ENCODE results near the gene CUL3. TPM values are rescaled to one million over a fixed set of nuclear protein-coding genes. Genes with fewer than 3 reads are reported as not detected.
A peak's percentile ranks its signal among the peaks of the same experiment; 100 is the strongest.

Gene CUL3
- total RNA-seq (63.9 and 79.0 TPM in 2 replicates), polyA plus RNA-seq (54.9 and 66.4 TPM in 2 replicates)

- under 1% methylated on average over 24 of the region's 68 CpGs for WGBS (ENCODE audit: low lambda C conversion rate, missing lambda C conversion rate)
- Histone ChIP-seq H3K4me2 (peak within 1 kb of the TSS; percentile 95), H3K9me3 (ENCODE audit: low read depth) (no peaks in the 10 kb centered on the region), H3K27ac (peak within 1 kb of the TSS; percentile 99), H3K27me3 (no peaks in the 10 kb centered on the region), H4K20me1 (ENCODE audit: insufficient read depth, poor library complexity, severe bottlenecking) (peaks cover 40% of the 10 kb centered on the region), H3K9me2 (replicated peaks; ENCODE audit: insufficient read depth) (no peaks in the 10 kb centered on the region), H3K79me2 (peaks cover 40% of the 10 kb centered on the region), H3K4me1 (ENCODE audit: insufficient read depth) (peaks cover 16% of the 10 kb centered on the region), H3K36me3 (replicated peaks; ENCODE audit: insufficient read depth, low read depth) (no peaks in the 10 kb centered on the region), H3K4me3 (peak within 1 kb of the TSS; percentile 89), H2AFZ (peak within 1 kb of the TSS; percentile 81)
- TF ChIP-seq EZH2 (IDR thresholded peaks at IDR 0.05; ENCODE audit: borderline replicate concordance) (no peak), EZH2phosphoT487 (IDR thresholded peaks at IDR 0.05; ENCODE audit: low read depth, severe bottlenecking, unreplicated experiment) (no peak)
- TF ChIP-seq, protein P1, sequence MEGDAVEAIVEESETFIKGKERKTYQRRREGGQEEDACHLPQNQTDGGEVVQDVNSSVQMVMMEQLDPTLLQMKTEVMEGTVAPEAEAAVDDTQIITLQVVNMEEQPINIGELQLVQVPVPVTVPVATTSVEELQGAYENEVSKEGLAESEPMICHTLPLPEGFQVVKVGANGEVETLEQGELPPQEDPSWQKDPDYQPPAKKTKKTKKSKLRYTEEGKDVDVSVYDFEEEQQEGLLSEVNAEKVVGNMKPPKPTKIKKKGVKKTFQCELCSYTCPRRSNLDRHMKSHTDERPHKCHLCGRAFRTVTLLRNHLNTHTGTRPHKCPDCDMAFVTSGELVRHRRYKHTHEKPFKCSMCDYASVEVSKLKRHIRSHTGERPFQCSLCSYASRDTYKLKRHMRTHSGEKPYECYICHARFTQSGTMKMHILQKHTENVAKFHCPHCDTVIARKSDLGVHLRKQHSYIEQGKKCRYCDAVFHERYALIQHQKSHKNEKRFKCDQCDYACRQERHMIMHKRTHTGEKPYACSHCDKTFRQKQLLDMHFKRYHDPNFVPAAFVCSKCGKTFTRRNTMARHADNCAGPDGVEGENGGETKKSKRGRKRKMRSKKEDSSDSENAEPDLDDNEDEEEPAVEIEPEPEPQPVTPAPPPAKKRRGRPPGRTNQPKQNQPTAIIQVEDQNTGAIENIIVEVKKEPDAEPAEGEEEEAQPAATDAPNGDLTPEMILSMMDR (IDR thresholded peaks at IDR 0.05; ENCODE audit: poor library complexity): no peak
- DNase-seq (ENCODE audit: low spot score): peak; percentile 99
Observed at GRCh38 chr2:224585211-224586088, at the start of gene CUL3. CUL3 (minus strand) TSS chr2:224585363; CDS start chr2:224585009, 354 bp downstream.

DNA sequence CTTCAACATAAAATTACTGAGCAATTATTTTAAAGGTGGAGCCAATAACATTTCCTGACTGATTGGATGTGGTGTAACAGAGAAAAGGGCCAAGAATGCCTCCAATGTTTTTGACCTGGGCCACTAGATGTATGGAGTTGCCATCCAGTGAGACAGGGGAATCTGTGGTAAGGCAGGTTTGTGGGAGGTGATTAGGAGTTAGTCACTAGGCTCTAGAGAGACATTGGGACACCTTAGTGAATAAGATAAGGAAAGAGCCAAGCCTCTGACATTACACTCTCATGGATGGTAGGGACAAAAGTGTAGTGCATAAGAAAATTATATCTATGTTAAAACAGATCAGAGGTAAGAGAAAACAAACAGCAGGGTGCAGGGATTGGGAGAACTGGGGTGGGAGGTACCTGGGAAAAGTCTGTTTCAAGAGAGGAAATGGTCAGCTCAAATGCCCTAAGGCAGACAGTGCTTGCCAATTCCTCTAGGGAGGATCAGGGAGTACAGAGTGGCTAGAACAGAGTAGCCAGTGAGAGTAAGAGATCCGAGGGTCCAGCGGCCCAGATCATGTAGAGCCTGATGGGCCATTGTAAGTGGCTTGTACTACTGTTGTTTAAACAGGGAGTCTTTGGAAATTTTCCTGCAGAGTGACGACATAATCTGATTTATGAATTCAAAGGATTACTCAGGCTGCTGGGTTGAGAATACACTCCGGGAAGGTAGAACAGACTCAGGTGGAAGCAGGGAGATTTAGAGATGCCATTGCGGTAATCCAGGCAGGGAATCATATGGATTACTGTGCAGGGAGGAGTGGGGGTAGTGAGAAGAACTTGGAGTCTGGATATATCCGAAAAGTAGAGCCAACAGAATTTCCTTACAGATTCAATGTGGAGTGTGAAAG, 45.7 kb upstream of the CUL3 start:
- TF ChIP-seq EZH2 (IDR thresholded peaks at IDR 0.05; ENCODE audit: borderline replicate concordance) (no peak), EZH2phosphoT487 (IDR thresholded peaks at IDR 0.05; ENCODE audit: low read depth, severe bottlenecking, unreplicated experiment) (no peak)
- TF ChIP-seq, protein P1 (IDR thresholded peaks at IDR 0.05; ENCODE audit: poor library complexity): no peak

DNA sequence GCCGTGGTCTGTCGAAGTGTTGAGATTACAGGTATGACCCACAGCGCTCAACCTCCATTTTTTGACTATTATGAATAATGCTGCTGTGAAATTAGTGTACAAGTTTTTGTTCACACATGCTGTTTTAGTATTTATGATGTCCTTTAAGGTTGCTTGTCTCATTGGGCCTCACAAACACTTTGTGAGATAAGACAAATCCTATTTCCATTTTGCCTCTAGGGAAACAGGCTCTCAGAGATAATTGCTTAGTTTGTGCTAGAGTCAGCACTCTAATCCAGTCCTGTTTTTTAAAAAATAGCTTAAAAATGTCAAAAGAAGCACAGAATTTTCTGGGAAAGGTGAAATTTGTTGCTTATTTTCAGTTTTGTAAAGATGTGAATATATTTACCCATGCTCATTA, 43.3 kb upstream of the CUL3 start:
- DNase-seq (ENCODE audit: low spot score): no peak
- no peaks in the 10 kb centered on the region for H3K9me3 ChIP-seq (ENCODE audit: low read depth)
- H3K36me3 ChIP-seq (replicated peaks; ENCODE audit: insufficient read depth, low read depth): no peaks in the 10 kb centered on the region
- no peaks in the 10 kb centered on the region for H3K79me2 ChIP-seq
- H3K27me3 ChIP-seq: no peaks in the 10 kb centered on the region
- no peaks in the 10 kb centered on the region for H3K4me1 ChIP-seq (ENCODE audit: insufficient read depth)
- 69% methylated on average over 3 of the region's 3 CpGs for WGBS (ENCODE audit: low lambda C conversion rate, missing lambda C conversion rate)
- no peak overlapping the region for H2AFZ ChIP-seq
- no peak overlapping the region for H3K4me2 ChIP-seq
- no peaks in the 10 kb centered on the region for H4K20me1 ChIP-seq (ENCODE audit: insufficient read depth, poor library complexity, severe bottlenecking)
- TF ChIP-seq EZH2phosphoT487 (IDR thresholded peaks at IDR 0.05; ENCODE audit: low read depth, severe bottlenecking, unreplicated experiment) (no peak), EZH2 (IDR thresholded peaks at IDR 0.05; ENCODE audit: borderline replicate concordance) (no peak)
- TF ChIP-seq, protein P1 (IDR thresholded peaks at IDR 0.05; ENCODE audit: poor library complexity): no peak
- no peaks in the 10 kb centered on the region for H3K9me2 ChIP-seq (replicated peaks; ENCODE audit: insufficient read depth)
- no peak overlapping the region for H3K27ac ChIP-seq
- H3K4me3 ChIP-seq: no peak overlapping the region

More for the DNA sequence above, 45.7 kb upstream of the CUL3 start:
- Histone ChIP-seq H3K4me3 (no peak overlapping the region), H3K4me2 (no peak overlapping the region), H2AFZ (no peak overlapping the region), H3K4me1 (ENCODE audit: insufficient read depth) (no peaks in the 10 kb centered on the region), H3K9me2 (replicated peaks; ENCODE audit: insufficient read depth) (no peaks in the 10 kb centered on the region), H3K27ac (no peak overlapping the region), H3K9me3 (ENCODE audit: low read depth) (no peaks in the 10 kb centered on the region), H3K27me3 (no peaks in the 10 kb centered on the region), H4K20me1 (ENCODE audit: insufficient read depth, poor library complexity, severe bottlenecking) (no peaks in the 10 kb centered on the region), H3K36me3 (replicated peaks; ENCODE audit: insufficient read depth, low read depth) (no peaks in the 10 kb centered on the region), H3K79me2 (no peaks in the 10 kb centered on the region)
- no peak for DNase-seq (ENCODE audit: low spot score)
- WGBS (ENCODE audit: low lambda C conversion rate, missing lambda C conversion rate): 70% methylated on average over 6 of the region's 6 CpGs

Measured in hepatocyte (in vitro differentiated cells).